ENCODE measurements around the gene NUPR1.

- TF ChIP-seq CREB5 (CRISPR knock-in tag; IDR thresholded peaks at IDR 0.05; ENCODE audit: low read depth) (no peak), ZFP3 (CRISPR knock-in tag; IDR thresholded peaks at IDR 0.05) (no peak), PPARA (CRISPR knock-in tag; IDR thresholded peaks at IDR 0.05; ENCODE audit: borderline replicate concordance) (no peak), ARNTL (CRISPR knock-in tag; IDR thresholded peaks at IDR 0.05; ENCODE audit: borderline replicate concordance, low read depth) (no peak), POU6F1 (CRISPR knock-in tag; IDR thresholded peaks at IDR 0.05; ENCODE audit: borderline replicate concordance, low read depth) (no peak), ISL1 (CRISPR knock-in tag; IDR thresholded peaks at IDR 0.05) (no peak), ZFP30 (CRISPR knock-in tag; IDR thresholded peaks at IDR 0.05) (no peak), RARB (CRISPR knock-in tag; IDR thresholded peaks at IDR 0.05) (no peak), ZC3H10 (CRISPR knock-in tag; IDR thresholded peaks at IDR 0.05) (no peak), BACH2 (CRISPR knock-in tag; IDR thresholded peaks at IDR 0.05; ENCODE audit: borderline replicate concordance) (no peak), TSHZ2 (CRISPR knock-in tag; IDR thresholded peaks at IDR 0.05) (no peak), ZNF70 (CRISPR knock-in tag; IDR thresholded peaks at IDR 0.05) (no peak), SNAI2 (CRISPR knock-in tag; IDR thresholded peaks at IDR 0.05) (no peak)
Observed at GRCh38 chr16:28502290-28502689, 36.5 kb downstream of the NUPR1 start.

All from SK-N-SH treated with all-trans-retinoic acid at 6 μM for 48 hours (cell line).